HG03159 (cell line): ENCODE measurements around the gene FAM180B.

Source experiments
- ATAC-seq: cut with Tn5 transposase; IDR thresholded peaks from one replicate; pipeline ENCODE4 v1.9.1; 2021; ENCODE audit warnings: mild to moderate bottlenecking, moderate library complexity; ENCODE audit not compliant: unreplicated experiment

The FAM180B gene

GRCh38 chr11:47566149-47566698, 20.3 kb upstream of the FAM180B start:
- no peak for ATAC-seq

DNA sequence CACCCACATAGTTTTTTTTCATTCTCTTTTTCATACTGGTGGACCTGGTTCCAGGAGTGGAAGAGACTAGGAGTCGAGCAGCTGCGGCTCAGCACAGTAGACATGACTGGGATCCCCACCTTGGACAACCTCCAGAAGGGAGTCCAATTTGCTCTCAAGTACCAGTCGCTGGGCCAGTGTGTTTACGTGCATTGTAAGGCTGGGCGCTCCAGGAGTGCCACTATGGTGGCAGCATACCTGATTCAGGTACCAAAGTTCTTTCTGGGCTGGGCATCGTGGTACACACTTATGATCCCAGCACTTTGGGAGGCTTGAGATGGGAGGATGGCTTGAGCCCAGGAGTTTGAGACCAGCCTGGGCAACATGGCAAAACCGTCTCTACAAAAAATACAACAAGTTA, 16.8 kb upstream of the FAM180B start:
- ATAC-seq, result no peak

- no peak for ATAC-seq
These were observed 15.7 kb upstream of the FAM180B start for GRCh38 chr11:47570651-47571356.

GRCh38 chr11:47571357-47571729, 15.1 kb upstream of the FAM180B start:
- no peak for ATAC-seq

- ATAC-seq, result no peak
These were observed 14.6 kb upstream of the FAM180B start for GRCh38 chr11:47571895-47572294.

DNA sequence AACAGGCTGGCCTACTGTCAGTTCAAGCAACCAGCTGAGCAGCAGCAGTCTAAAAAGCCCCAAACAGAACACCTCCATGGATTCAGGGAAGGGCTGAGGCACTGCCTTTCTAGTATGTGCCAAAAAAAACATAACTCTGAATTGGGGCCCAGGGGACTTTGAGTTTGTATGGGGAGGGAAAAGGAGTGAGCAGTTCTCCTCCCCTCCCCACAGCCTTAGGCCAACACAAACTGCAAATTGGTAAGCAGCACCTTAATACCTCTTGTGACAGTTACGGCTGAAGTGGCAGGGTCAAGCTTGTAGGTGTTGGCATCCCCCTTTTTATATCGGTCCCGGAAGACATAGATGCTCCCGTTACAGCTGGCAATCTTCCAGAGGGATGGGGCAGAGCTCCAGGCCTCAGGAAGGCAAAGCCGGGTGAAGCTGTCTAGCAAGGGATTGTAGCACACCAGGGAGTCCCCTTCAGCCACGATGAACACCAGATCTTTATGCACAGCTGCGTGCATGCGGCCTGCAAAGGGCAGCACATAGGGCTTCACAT, 13.7 kb upstream of the FAM180B start:
- no peak for ATAC-seq

GRCh38 chr11:47573321-47573720, 13.2 kb upstream of the FAM180B start:
- ATAC-seq, result no peak

- no peak for ATAC-seq
These were observed 8.9 kb upstream of the FAM180B start for GRCh38 chr11:47577460-47578041.

DNA sequence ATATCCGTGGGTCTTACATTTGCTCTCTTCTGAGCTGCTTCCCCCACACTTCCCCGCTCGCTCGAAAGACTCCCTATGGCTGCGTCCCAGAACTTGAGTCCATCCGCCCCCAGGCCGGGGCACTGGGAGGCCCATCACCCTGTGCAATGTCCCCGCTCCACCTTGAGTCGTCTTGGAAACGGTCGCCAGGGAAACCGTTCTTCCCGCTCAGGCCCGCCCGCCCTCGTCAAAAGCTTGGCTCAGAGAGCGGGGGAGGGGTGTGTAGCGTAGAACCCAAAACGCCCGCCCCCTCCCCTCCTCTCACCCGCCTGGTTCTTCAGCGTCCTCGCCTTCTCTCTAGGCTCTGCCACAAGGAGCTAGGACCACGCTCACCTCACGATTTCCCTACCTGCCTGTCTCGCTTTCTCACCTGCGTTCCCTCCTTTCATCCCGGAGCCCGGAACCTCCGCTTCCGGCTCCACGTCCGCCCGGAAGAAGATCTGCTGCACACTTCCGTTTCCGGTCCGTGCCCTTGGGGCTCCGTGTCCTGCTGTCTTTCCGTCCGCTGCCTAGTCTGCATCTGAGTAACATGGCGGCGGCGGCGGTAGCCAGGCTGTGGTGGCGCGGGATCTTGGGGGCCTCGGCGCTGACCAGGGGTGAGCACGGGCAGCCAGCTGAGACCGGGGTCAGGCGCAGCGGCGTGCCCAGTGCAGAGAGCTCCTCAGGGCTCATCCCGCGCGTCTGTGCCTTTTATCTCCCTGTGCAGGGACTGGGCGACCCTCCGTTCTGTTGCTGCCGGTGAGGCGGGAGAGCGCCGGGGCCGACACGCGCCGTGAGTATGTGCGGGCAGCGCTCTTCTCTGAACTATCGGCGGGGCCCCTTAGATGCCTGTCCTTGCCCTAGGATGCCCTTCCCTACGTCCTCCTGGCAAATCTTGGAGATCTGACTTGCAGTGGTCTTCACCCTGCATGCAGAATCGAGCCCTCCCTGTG, 7.7 kb upstream of the FAM180B start, which contains the start of the genes KBTBD4 and NDUFS3:
KBTBD4 (minus strand) TSS at position 447 of the 971 bp plus-strand sequence; CDS start at position 428, 19 bp downstream.
NDUFS3 (plus strand) TSS at position 551 of the 971 bp plus-strand sequence; CDS start at position 569, 18 bp downstream.
- peak; percentile 90 for ATAC-seq

DNA sequence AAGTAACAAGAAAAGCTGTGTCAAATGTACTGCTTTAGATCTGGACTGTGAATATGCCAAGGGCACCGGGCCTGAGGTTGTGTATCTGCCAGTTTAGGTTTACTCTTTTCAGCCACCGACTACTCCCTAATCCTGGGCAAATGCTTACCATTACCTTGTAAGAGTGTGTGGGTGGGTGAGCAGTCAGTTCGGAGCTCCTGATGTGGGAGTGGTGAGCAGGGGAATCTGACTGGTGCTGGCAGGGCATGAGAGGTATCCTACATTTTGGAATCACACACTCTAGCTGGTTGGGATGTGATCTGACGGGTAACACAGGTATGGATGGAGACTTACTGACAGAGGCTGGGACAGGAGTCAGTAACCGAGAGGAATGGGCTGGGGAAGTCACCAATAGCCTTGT, 2.6 kb upstream of the FAM180B start:
- ATAC-seq, result no peak

GRCh38 chr11:47587039-47587716, 700 bp downstream of the FAM180B start:
- ATAC-seq, result no peak

DNA sequence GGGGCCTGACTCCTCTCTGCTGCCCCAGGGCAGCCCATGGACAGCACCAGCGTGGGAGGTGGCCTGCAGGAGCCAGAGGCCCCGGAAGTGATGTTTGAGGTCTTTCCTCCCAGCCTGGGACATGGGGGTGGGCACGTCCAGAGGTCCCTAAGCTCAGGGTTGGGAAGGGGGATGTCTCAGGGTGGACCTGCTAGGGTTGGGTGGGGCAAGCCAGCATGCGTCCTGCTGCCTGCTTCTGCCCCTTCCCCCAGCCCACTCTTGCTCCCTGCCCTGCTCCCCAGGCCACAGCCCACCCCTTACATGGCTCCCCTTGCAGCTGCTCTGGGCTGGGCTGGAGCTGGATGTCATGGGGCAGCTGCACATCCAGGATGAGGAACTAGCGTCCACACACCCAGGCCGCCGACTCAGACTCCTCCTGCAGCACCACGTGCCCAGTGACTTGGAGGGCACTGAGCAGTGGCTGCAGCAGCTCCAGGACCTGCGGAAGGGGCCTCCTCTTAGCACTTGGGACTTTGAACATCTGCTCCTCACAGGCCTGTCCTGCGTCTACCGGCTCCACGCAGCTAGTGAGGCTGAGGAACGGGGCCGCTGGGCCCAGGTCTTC, 1.3 kb downstream of the FAM180B start:
- no peak for ATAC-seq

- no peak for ATAC-seq
These were observed 2.6 kb downstream of the FAM180B start for GRCh38 chr11:47589118-47589517.

GRCh38 chr11:47589584-47589976, 3.1 kb downstream of the FAM180B start:
- ATAC-seq, result no peak

DNA sequence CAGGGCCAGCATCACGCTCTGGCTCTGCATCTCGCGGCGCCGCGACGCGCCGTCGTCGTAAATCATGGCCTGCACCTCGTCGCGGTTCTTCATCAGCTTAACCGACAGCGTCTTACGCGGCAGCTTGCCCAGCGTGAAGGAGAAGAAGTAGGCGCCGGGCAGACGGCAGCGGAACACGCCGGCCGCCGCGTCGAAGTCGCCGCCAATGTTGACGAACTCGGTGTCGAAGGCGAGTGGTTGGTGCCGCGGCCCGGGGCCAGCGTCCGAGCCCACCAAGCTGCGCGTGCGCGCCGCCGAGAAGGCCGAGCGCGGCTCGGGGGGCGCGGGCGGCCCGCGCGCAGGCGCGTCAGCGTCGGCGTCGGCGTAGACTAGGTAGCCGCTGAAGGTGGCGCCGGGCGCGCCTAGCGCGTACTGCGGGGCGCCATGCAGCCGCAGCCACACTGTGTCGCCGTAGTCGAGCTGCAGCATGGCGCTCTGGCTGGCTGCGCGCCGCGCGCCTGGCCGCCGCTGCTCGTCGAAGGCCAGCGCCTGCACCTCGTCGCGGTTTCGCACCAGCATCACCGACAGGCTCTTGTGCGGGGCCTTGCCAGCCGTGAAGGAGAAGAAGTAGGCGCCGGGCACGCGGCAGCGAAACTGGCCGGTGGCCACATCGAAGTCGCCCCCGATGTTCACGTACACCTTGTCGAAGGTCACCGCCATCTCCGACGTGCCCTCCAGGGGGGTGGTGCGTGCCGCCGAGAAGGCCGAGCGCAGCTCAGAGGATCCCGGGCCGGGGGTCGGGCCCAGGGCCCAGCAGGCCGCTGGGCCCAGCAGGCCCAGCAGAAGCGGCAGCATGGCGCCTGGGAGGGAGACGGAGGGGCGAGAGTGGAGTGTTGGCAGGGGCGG, 3.7 kb downstream of the FAM180B start:
- ATAC-seq, result no peak

GRCh38 chr11:47591764-47592163, 5.3 kb downstream of the FAM180B start:
- ATAC-seq, result no peak

- no peak for ATAC-seq
These were observed 5.8 kb downstream of the FAM180B start for GRCh38 chr11:47592251-47592650.

GRCh38 chr11:47592970-47593369, 6.5 kb downstream of the FAM180B start:
- ATAC-seq, result no peak

GRCh38 chr11:47593492-47593933, 7.0 kb downstream of the FAM180B start:
- no peak for ATAC-seq
